Measurements from ENCODE around the gene PLK3.

Gene PLK3

DNA sequence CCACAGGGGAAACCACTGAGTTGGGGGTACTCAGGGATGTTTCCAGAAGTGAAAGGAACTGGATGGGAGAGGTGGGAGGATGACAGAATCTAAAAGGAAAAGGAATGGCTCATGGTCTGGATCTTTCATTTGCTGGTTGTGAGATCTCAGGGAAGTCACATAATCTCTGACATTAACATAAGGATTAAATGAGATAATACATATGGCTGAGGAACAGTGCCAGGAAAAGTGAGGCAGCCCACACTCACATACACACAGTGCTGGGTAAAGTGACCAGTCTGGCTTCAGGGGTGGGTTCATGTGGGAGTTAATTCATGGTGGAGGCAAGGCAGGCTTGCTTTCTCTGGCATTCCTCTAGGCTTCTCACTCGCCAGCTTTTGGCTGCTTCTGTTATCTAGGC is 46.8 kb downstream of the PLK3 start:
- DNase-seq (ENCODE audit: low read depth), result no peak
- TF ChIP-seq CTCF (IDR thresholded peaks at IDR 0.05; ENCODE audit: low read depth, low read length, missing control alignments), result no peak
- no peak overlapping the region for H3K4me3 ChIP-seq (ENCODE audit: low read depth, low read length)

DNA sequence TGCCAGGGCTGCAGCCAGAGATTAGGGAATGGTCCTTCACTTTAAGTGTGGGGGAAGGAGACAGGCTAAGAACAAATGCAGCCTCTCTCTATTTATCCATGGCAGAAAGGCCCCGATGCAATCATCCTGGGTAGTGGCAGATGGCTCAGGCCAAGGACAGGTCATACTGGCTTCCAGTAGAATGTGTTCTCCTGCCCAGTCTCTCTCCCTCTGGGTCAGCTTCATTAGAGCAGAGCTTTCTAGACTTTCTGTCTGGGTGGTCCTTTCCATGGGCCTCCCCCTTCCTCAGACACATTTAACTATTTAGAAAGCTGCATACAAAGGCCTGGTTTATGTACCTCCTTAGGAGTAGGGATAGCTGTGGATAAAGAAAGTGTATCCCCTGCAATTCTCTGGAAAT is 47.7 kb downstream of the PLK3 start:
- DNase-seq (ENCODE audit: low read depth), result no peak

GRCh38 chr1:44848456-44849181 is 48.4 kb downstream of the PLK3 start:
- DNase-seq (ENCODE audit: low read depth), result no peak
- TF ChIP-seq CTCF (IDR thresholded peaks at IDR 0.05; ENCODE audit: low read depth, low read length, missing control alignments), result no peak
- no peak overlapping the region for H3K4me3 ChIP-seq (ENCODE audit: low read depth, low read length)

More for the DNA sequence above, 47.7 kb downstream of the PLK3 start:
- TF ChIP-seq CTCF (IDR thresholded peaks at IDR 0.05; ENCODE audit: low read depth, low read length, missing control alignments), result no peak
- H3K4me3 ChIP-seq (ENCODE audit: low read depth, low read length), result no peak overlapping the region

DNA sequence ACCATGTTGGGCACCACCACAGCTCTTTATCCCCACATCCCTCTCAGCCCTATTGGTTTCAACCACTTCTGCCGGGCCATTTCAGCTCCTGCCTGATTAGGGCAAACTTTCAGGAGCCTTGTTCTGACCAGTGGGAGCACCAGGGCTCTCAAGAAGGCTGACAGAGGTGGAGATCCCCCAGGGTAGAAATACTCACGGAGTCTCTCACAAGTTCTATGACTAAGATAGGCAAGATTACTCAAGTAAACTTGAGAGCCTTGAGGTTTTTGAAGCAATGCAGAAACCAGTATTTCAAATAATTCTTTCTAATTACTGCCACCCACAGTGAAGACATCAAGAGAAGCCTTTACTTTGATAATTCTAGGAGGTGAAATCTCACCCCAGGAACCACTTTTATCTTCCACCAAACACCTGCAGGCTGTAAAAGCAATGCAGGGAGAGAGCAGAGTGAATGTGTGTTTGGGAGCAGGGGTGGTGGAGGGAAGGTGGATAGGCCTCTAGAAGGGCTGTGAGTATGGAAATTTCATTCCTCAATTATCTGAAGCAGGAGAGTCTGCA is 49.5 kb downstream of the PLK3 start:
- no peak overlapping the region for H3K4me3 ChIP-seq (ENCODE audit: low read depth, low read length)
- TF ChIP-seq CTCF (IDR thresholded peaks at IDR 0.05; ENCODE audit: low read depth, low read length, missing control alignments), result no peak
- DNase-seq (ENCODE audit: low read depth), result no peak

DNA sequence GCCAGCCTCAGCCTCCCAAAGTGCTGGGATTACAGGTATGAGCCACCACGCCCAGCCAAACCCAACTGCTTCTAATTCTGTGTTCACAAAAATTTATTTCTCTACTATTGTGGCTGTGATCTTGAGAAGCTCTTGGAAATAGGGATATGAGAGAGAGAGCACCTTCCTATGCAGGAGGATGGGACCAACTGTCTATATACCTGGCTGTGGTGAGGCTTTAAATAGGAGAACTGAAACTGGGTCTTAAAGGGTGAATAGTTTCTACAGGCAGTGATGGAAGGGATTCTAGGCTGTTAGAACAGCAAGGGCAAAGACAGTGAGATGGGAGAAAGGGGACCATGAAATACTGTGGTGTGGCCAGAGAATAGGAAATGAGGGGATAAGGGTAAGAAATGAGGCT is 51.1 kb downstream of the PLK3 start:
- H3K4me3 ChIP-seq (ENCODE audit: low read depth, low read length), result no peak overlapping the region
- peak; percentile 15 for DNase-seq (ENCODE audit: low read depth)
- no peak for TF ChIP-seq CTCF (IDR thresholded peaks at IDR 0.05; ENCODE audit: low read depth, low read length, missing control alignments)

DNA sequence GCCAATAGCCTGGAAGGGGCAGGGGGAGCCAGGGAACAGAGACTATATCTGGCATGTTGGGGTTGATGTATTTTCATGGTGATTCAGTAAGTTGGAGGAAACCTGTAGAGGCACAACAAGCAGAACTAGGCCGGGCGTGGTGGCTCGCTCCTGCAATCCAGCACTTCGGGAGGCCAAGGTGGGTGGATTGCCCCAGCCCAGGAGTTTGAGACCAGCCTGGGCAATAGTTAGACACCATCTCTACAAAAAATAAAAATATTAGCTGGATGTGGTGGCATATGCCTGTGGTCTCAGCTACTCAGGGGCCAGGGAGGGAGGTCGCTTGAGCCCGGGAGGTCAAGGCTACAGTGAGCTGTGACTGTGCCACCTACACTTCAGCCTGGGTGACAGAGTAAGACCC is 53.0 kb downstream of the PLK3 start:
- DNase-seq (ENCODE audit: low read depth), result no peak
- no peak overlapping the region for H3K4me3 ChIP-seq (ENCODE audit: low read depth, low read length)
- no peak for TF ChIP-seq CTCF (IDR thresholded peaks at IDR 0.05; ENCODE audit: low read depth, low read length, missing control alignments)

DNA sequence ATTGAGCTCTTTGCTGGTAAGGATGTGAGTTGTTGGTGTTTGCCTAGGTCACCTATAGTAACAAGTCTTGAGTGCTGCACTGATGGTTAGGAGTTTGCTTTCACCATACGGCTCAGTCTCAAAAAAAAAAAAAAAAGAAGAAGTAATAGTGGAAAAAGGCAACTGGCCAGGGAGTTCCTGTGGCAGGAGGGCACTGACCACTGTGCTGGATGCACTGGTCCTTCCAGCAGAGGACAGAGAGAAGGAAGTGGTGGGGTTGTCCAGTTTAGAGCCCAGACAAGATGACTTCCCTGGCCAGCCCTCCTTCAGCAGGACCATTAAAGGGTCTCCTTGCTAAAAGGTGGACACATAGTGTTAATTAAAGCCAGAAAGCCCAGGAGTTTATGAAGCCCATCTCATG is 54.8 kb downstream of the PLK3 start:
- no peak for DNase-seq (ENCODE audit: low read depth)
- H3K4me3 ChIP-seq (ENCODE audit: low read depth, low read length), result no peak overlapping the region
- no peak for TF ChIP-seq CTCF (IDR thresholded peaks at IDR 0.05; ENCODE audit: low read depth, low read length, missing control alignments)
